Caki2 (cell line): ENCODE results near the gene LEF1. TPM values are rescaled to one million over a fixed set of nuclear protein-coding genes. Genes with fewer than 3 reads are reported as not detected.

Source experiments
- DNase-seq: peaks from one replicate; pipeline ENCODE4 v3.0.0-alpha.2; 2015; ENCODE audit warnings: low read depth
- in situ Hi-C: cut with HindIII; loops from 2 replicates; pipeline ENCODE4 v1.10.0; 2016; ENCODE audit warnings: low sequenced_read_pairs, low pct_unique_long_range_greater_than_20kb, mixed read lengths
- total RNA-seq: library from RNA; depleted of rRNA; stranded (reverse); fragments of >200 nt; shearing (Covaris generic); gene quantifications from 2 replicates; pipeline ENCODE4 v1.2.3, GENCODE V29; 2014; ENCODE audit warnings: low replicate concordance

LEF1 gene
- total RNA-seq, 1 experiment from 2014 or later = not detected

DNA sequence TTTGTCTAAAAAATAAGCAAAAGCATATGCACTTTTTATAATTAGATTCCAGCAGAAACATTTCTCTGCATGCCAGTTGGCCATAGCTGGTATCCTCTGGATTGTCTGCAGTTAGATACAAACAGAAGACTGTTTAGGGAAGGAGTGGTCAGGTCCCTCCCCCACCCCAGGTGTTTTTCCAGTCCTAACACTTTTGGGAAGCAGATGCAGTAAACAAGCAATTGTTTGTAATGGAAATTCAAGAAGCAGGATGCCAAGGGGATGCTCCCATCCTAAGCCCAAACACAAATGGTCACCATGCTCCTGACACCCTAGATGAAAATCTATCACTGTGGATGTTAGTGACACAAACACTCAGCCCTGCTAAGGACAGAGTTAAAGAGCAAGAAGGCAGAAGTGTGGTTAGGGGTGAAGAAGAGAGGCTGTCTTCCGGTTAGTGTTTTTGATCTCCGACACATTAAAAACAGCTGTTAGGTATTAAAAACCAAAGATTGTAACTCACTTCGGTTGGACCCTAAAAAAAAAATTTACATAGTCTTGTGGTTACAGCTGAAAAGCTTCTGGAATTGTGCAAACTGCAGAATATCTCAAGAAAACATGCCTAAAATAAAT lies 7.9 kb downstream of the LEF1 start:
- no peak for DNase-seq
- in situ Hi-C loops = no loop called here

- no peak for DNase-seq
- in situ Hi-C loops = no loop called here
These were observed 8.9 kb downstream of the LEF1 start for GRCh38 chr4:108159845-108160244.

DNA sequence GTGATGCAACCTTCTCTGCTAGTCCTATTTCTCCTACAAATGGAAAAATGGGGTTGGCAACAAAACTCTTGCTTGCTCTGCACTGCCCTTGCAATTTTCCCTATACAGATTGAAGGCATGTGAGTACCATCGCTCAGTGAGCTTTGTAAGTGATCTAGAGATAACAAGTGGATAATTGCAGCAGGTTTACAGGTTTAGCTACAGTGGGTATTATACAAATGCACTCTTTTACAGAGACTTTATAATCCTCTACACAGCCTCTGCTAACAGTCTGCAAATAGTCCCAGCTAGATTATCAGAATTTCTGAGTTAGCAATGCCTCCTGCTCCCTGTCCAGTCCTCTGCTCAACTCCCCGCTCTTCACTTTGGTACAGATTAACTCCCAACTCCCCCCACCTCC lies 11.1 kb downstream of the LEF1 start:
- DNase-seq = no peak
- in situ Hi-C loops = no loop called here

GRCh38 chr4:108156391-108156790 lies 12.3 kb downstream of the LEF1 start:
- DNase-seq = no peak
- in situ Hi-C loops = no loop called here

DNA sequence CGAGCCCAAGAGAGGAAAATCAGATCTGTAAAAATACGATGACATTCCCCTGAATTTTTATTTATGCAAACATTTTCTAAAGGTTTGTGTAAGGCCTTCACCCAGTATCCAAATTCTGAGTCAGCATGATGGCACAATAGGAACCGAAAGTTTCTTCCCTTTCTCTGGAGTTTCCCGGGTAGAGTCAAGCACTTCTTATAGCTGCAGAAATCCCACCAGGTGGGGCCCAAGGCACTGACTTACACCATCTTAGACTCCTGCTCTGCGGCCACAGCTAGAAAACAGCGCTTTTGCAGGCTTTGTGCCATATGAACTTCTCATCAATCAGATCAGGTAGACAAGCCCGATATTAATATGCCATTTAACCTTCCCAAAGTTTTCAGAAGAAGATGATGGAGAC lies 13.4 kb downstream of the LEF1 start:
- in situ Hi-C loops = no loop called here
- DNase-seq = no peak

- DNase-seq = no peak
- in situ Hi-C loops = no loop called here
These were observed 15.8 kb downstream of the LEF1 start for GRCh38 chr4:108152980-108153379.

GRCh38 chr4:108149588-108150380 lies 18.9 kb downstream of the LEF1 start:
- no peak for DNase-seq
- in situ Hi-C loops = no loop called here

GRCh38 chr4:108148316-108148715 lies 20.4 kb downstream of the LEF1 start:
- DNase-seq = no peak
- in situ Hi-C loops = no loop called here

- no peak for DNase-seq
- in situ Hi-C loops = no loop called here
These were observed 21.9 kb downstream of the LEF1 start for GRCh38 chr4:108146819-108147218.

DNA sequence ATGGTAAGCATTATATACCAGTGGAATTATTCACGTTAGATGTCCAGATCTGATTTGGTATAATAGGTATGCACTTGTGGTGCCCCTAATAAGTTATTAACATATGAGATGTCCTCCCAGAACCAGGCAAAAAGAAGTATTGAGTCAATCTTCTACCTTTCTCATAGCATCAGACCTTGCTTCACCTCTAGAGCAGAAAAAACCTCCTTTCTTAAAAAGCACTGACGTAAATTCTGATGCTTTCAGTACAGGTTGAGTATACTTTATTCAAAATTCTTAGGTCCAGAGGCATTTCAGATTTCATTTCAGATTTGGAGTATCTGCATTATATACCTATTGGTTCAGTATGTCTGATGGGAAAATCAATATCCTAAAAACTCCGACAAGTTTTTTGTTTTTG lies 22.4 kb downstream of the LEF1 start:
- in situ Hi-C loops = no loop called here
- DNase-seq = no peak

DNA sequence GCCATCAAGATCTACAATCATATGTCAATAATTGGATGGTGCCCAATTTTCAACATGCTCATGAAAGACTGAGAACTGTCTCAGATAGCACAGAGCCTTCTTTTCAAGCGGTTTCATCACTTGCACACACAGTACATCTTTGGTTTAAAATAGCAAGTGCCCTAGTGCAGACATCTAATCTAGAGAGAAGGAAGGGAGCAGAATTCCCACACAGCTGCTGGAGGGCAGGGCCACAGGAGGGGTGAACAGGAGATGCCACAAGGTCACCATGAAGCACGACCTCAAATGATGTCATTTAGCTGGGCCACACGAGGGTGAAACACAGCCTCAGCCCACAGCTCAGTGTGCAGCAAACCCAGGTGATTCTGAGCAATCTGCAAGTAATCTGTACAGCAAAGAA lies 24.3 kb downstream of the LEF1 start:
- in situ Hi-C loops = no loop called here
- DNase-seq = no peak

- DNase-seq = no peak
- in situ Hi-C loops = no loop called here
These were observed 25.2 kb downstream of the LEF1 start for GRCh38 chr4:108143515-108143914.

GRCh38 chr4:108142870-108143269 lies 25.9 kb downstream of the LEF1 start:
- DNase-seq = no peak
- in situ Hi-C loops = no loop called here

DNA sequence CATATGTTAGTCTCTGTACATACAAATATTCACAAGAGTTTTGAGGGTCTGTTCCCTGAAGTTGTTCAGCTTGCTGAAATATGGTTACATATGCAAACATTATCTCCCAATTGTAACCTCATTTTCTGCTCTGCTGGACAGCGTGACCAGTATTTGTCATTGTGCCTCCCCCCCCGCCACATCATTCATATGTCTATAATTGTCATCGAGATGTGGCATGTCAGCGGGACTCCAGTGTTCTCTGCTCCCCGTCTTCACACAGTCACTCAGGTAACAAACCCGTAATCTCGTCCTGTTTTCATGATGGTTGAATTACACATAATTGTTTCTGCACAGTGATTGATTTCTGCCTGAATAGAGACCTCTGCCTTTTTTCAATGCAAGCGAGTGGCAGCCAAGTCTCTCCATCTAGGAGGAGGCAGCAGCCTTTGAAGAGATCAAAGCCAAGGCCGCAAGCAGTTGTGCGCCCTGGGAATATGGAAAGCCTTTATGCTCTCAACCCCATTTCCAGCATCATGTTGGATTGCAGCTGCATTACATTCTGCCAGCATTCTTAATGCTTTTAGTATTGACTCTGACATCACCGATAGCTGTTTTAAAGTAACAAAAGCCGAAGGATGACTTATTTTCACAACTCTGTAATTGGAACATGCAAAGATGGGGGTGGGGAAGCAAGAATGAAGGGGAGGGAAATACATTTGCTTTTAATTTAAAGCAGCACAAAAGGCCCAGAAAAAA lies 27.4 kb downstream of the LEF1 start:
- in situ Hi-C loops = no loop called here
- no peak for DNase-seq

DNA sequence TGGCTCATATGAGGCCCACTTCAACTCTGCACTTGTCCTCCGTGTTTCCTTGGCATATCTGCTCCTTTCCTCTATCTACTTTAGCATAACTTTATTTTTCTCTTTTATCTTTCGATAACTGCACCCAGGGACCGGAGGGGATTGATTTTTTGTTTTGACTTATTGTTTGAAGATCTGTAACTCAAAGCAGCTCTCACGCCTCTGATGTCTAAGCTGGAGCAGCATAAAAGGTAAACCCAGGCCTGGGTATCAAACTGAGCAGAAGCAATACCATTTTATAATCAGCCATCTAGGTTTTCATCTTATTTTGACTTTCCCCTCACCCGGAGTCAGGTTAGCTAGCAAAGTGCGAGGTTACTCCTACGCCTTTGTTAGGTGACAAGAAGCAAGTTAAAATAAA lies 28.4 kb downstream of the LEF1 start:
- in situ Hi-C loops = no loop called here
- DNase-seq = no peak

GRCh38 chr4:108139089-108139488 lies 29.6 kb downstream of the LEF1 start:
- no peak for DNase-seq
- in situ Hi-C loops = no loop called here

- in situ Hi-C loops = no loop called here
- no peak for DNase-seq
These were observed 33.1 kb downstream of the LEF1 start for GRCh38 chr4:108135549-108136209.

GRCh38 chr4:108130955-108131354 lies 37.8 kb downstream of the LEF1 start:
- in situ Hi-C loops = no loop called here
- no peak for DNase-seq

DNA sequence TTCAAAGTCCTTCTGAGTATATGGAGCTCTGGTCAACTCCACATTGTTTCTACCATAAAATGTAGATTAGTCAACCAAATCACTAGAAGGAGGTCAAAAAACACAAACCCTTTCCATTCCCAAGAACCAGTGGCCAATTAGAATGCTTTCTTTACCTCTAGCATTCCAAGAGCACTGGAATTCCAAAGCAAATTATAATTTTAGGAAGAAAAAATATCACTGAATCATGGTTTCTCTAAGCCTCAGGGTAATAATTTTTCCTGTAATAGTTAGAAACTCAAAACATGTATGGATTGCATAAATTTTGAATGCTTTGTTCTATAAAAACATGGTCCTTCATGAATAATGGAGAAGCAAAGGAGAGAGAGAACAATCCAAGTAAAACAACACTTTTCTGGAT lies 39.5 kb downstream of the LEF1 start:
- in situ Hi-C loops = no loop called here
- DNase-seq = no peak
